GM18907 (cell line): ENCODE results near the gene STIM2.
"Not testable (repeated sequence)": the region's sequence is repeated elsewhere in the genome, so short reads cannot be mapped to it uniquely, and the experiment has no call there.

Experiments used
- ATAC-seq: cut with Tn5 transposase; IDR thresholded peaks from one replicate; pipeline ENCODE4 v1.9.1; 2021; ENCODE audit warnings: mild to moderate bottlenecking, moderate library complexity; ENCODE audit not compliant: unreplicated experiment

The STIM2 gene

GRCh38 chr4:26860157-26860921 is at the start of gene STIM2:
TSS of gene STIM2 (plus strand) at chr4:26860841.
- ATAC-seq = peak; percentile 64

GRCh38 chr4:26811571-26811970 is 49.1 kb upstream of the STIM2 start:
- not testable (repeated sequence) for ATAC-seq

- no peak for ATAC-seq
These were observed 48.5 kb upstream of the STIM2 start for GRCh38 chr4:26812049-26812714.

GRCh38 chr4:26813698-26814097 is 46.9 kb upstream of the STIM2 start:
- ATAC-seq = no peak

GRCh38 chr4:26815199-26815598 is 45.4 kb upstream of the STIM2 start:
- no peak for ATAC-seq

GRCh38 chr4:26815706-26816105 is 44.9 kb upstream of the STIM2 start:
- no peak for ATAC-seq

GRCh38 chr4:26819026-26819425 is 41.6 kb upstream of the STIM2 start:
- ATAC-seq = no peak

GRCh38 chr4:26819478-26820095 is 41.1 kb upstream of the STIM2 start:
- ATAC-seq = no peak

GRCh38 chr4:26820346-26820745 is 40.3 kb upstream of the STIM2 start:
- no peak for ATAC-seq

GRCh38 chr4:26821031-26821430 is 39.6 kb upstream of the STIM2 start:
- no peak for ATAC-seq

GRCh38 chr4:26821677-26822503 is 38.8 kb upstream of the STIM2 start:
- ATAC-seq = no peak

- peak; percentile 73 for ATAC-seq
These were observed 38.1 kb upstream of the STIM2 start for GRCh38 chr4:26822546-26822945.

GRCh38 chr4:26822974-26823373 is 37.7 kb upstream of the STIM2 start:
- not testable (repeated sequence) for ATAC-seq

- ATAC-seq = no peak
These were observed 37.1 kb upstream of the STIM2 start for GRCh38 chr4:26823583-26823982.

GRCh38 chr4:26824667-26825066 is 36.0 kb upstream of the STIM2 start:
- no peak for ATAC-seq

GRCh38 chr4:26826721-26827120 is 33.9 kb upstream of the STIM2 start:
- ATAC-seq = peak; percentile 92

- ATAC-seq = not testable (repeated sequence)
These were observed 33.3 kb upstream of the STIM2 start for GRCh38 chr4:26827336-26827735.

GRCh38 chr4:26827798-26828197 is 32.8 kb upstream of the STIM2 start:
- ATAC-seq = no peak

GRCh38 chr4:26829018-26829417 is 31.6 kb upstream of the STIM2 start:
- ATAC-seq = no peak

GRCh38 chr4:26830033-26830432 is 30.6 kb upstream of the STIM2 start:
- no peak for ATAC-seq

- ATAC-seq = no peak
These were observed 29.9 kb upstream of the STIM2 start for GRCh38 chr4:26830701-26831100.
